ENCODE results near the gene DNASE2.

GRCh38 chr19:12841094-12841493 is 40.2 kb downstream of the DNASE2 start:
- no peak for TF ChIP-seq EZH2 (IDR thresholded peaks at IDR 0.05; ENCODE audit: borderline replicate concordance, low read depth, low read length, poor library complexity, severe bottlenecking)
- TF ChIP-seq CTCF (conservative IDR thresholded peaks at IDR 0.05; ENCODE audit: low read depth, low read length): no peak

Measured in A673 (cell line).